Activated CD8-positive, alpha-beta memory T cell treated with anti-CD3 and anti-CD28 coated beads for 24 hours (primary cell): ENCODE measurements around the gene FCMR.
"Not testable (repeated sequence)": the region's sequence is repeated elsewhere in the genome, so short reads cannot be mapped to it uniquely, and the experiment has no call there.

Experiments used
- DNase-seq: peaks from one replicate; pipeline ENCODE4 v3.0.0-alpha.2; 2020

FCMR gene

GRCh38 chr1:206867239-206867638 lies 54.5 kb downstream of the FCMR start:
- DNase-seq: no peak

- no peak for DNase-seq
Observed at GRCh38 chr1:206866062-206866461, 55.7 kb downstream of the FCMR start.

GRCh38 chr1:206864939-206865671 lies 56.6 kb downstream of the FCMR start, which contains the start of gene IL20:
Gene IL20, plus strand, starts transcription at chr1:206865623. Its CDS starts 230 bp downstream, at chr1:206865853.
- peak; percentile 95 for DNase-seq

GRCh38 chr1:206863266-206863665 lies 58.5 kb downstream of the FCMR start:
- no peak for DNase-seq

GRCh38 chr1:206860165-206860564 lies 61.6 kb downstream of the FCMR start:
- DNase-seq: no peak

GRCh38 chr1:206859082-206859521 lies 62.6 kb downstream of the FCMR start:
- peak; percentile 64 for DNase-seq

GRCh38 chr1:206856674-206857464 lies 64.9 kb downstream of the FCMR start:
- DNase-seq: no peak

GRCh38 chr1:206855859-206856258 lies 65.9 kb downstream of the FCMR start:
- no peak for DNase-seq

- DNase-seq: no peak
Observed at GRCh38 chr1:206854401-206855129, 67.2 kb downstream of the FCMR start.

GRCh38 chr1:206853696-206854095 lies 68.0 kb downstream of the FCMR start:
- not testable (repeated sequence) for DNase-seq
